Measurements from ENCODE around the gene ARHGEF7.

DNA sequence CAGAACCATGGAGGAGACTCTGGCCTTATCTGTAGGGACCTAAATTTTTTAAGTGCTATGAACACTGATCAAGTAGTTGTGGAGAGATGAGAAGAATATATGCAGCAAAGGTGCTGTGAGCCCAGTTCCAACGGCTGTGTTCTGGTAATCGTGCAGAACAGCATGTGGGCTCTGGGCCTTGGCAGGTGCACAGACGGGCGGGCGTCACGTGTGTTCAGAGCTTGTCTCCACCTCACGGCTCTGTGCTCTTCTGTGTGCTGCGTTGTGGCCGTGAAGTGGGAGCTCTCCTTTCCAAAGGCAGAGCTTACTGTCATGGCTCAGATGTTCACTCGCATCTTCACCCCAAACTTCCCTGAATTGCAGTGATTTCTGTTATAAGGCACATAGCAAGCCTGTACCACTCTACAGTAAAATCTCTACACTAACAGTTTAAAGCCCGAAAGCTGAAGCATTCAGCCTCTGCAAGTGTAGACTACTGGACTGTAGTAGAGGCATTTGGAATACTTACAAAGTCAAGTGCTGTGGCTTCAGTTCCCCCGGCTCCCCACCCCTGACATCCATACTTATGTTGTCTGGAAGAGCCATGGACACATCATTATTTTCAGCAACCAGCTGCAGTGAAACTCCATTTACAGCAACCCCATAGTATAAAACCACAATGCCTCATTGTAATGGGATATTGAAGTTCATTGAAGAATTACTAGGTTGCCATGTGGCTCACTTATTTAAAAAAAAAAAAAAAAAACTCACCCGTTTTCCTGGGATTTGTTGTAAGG lies 177.8 kb downstream of the ARHGEF7 start:
- TF ChIP-seq CTCF (IDR thresholded peaks at IDR 0.05; ENCODE audit: poor library complexity) = no peak
- TF ChIP-seq EZH2 (IDR thresholded peaks at IDR 0.05; ENCODE audit: borderline replicate concordance) = no peak
- no peak for TF ChIP-seq EZH2phosphoT487 (IDR thresholded peaks at IDR 0.05; ENCODE audit: low read depth, severe bottlenecking, unreplicated experiment)
